Activated naive CD4-positive, alpha-beta T cell treated with anti-CD3 and anti-CD28 coated beads for 36 hours (primary cell): ENCODE data around the gene LMOD2. TPM values are rescaled to one million over a fixed set of nuclear protein-coding genes. Genes with fewer than 3 reads are reported as not detected.

Source experiments
- CTCF ChIA-PET: fragments of 350-600 bp; sonication (Branson Sonifier 250); formaldehyde crosslinking; loops from one replicate; lab custom pipeline; 2021; ENCODE audit warnings: antibody characterized with exemption; lab: Charles Lee
- DNase-seq: peaks from one replicate; pipeline ENCODE4 v3.0.0-alpha.2; 2020
- H3K27ac Mint-ChIP-seq: one replicate; pipeline ENCODE4 v1.8.0; 2021; ENCODE audit warnings: mild to moderate bottlenecking, mixed read lengths
- H3K27me3 Mint-ChIP-seq: one replicate; pipeline ENCODE4 v1.8.0; 2021; ENCODE audit warnings: low read depth, mixed read lengths
- H3K36me3 Mint-ChIP-seq: one replicate; pipeline ENCODE4 v1.8.0; 2021; ENCODE audit warnings: low read depth, mixed read lengths
- H3K4me1 Mint-ChIP-seq: one replicate; pipeline ENCODE4 v1.8.0; 2021; ENCODE audit warnings: low read depth, mixed read lengths
- H3K4me3 Mint-ChIP-seq: one replicate; pipeline ENCODE4 v1.8.0; 2021; ENCODE audit warnings: mild to moderate bottlenecking, moderate library complexity, mixed read lengths
- H3K9me3 Mint-ChIP-seq: one replicate; pipeline ENCODE4 v1.8.0; 2021; ENCODE audit warnings: mixed read lengths
- intact Hi-C: fragments of 100-400 bp; cut with micrococcal nuclease; formaldehyde crosslinking; loops from one replicate; pipeline ENCODE4 v1.15.1; 2023
- total RNA-seq, 2 experiments: library from RNA; stranded (reverse); gene quantifications; one replicate each; pipeline ENCODE4 v1.2.3, GENCODE V29; 2021

The LMOD2 gene, protein sequence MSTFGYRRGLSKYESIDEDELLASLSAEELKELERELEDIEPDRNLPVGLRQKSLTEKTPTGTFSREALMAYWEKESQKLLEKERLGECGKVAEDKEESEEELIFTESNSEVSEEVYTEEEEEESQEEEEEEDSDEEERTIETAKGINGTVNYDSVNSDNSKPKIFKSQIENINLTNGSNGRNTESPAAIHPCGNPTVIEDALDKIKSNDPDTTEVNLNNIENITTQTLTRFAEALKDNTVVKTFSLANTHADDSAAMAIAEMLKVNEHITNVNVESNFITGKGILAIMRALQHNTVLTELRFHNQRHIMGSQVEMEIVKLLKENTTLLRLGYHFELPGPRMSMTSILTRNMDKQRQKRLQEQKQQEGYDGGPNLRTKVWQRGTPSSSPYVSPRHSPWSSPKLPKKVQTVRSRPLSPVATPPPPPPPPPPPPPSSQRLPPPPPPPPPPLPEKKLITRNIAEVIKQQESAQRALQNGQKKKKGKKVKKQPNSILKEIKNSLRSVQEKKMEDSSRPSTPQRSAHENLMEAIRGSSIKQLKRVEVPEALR
- total RNA-seq, result not detected

DNA sequence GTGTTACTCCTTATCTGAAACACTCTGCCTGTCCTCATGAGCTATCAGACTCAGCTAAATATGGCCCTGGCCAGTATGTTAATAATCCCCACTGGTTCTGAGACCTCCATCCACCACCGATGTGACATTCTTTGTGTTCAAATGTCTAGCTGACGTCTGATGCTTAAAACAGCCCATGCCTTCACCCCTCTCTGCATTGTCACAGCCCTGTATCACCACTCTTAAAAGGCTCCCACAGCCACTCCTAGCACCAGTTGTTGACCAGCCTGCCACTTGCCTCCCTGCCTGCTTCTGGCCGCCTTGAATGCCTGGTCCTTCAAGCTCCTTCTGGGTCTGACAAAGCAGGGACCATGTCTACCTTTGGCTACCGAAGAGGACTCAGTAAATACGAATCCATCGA, at the start of gene LMOD2:
Gene LMOD2, plus strand, starts transcription at position 253 of the 400 bp plus-strand sequence. Its CDS starts 98 bp downstream, at position 351.
- no peaks in the 10 kb centered on the region for H3K4me1 Mint-ChIP-seq
- peaks cover 4% of the 10 kb centered on the region for H3K27me3 Mint-ChIP-seq
- no peak within 1 kb of the TSS for H3K4me3 Mint-ChIP-seq
- no peak within 1 kb of the TSS for H3K27ac Mint-ChIP-seq
- intact Hi-C loops, result no loop called here
- no peak for DNase-seq
- H3K36me3 Mint-ChIP-seq, result no peaks in the 10 kb centered on the region
- no peaks in the 10 kb centered on the region for H3K9me3 Mint-ChIP-seq
- CTCF ChIA-PET, result no interaction called here

DNA sequence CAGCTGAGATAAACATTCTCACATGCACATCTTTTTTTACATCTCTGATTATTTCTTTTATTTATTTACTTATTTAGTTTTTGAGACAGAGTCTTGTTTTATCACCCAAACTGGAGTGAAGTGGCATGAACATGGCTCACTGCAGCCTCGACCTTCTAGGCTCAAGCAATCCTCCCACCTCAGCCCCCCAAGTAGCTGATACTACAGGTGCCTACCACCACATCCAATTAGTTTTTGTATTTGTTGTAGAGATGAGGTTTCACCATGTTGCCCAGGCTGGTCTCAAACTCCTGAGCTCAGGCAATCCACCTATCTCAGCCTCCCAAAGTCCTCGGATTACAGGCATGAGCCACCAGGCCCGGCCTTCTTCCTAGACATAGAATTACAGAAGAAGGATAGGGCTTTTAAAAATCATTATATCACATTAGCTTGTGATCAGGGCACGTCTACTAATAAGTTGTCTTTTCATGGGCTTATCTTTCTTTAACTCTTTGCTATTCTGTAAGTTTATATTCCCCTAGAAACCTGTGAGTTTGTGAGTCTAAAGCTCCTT, 48.2 kb upstream of the LMOD2 start:
- no peak overlapping the region for H3K4me3 Mint-ChIP-seq
- peaks cover 12% of the 10 kb centered on the region for H3K27me3 Mint-ChIP-seq
- CTCF ChIA-PET, result interaction anchor here (1.2 kb wide), 1 partner anchor 259 kb away, joined by 4 read pairs; no protein-coding TSS in a partner anchor

DNA sequence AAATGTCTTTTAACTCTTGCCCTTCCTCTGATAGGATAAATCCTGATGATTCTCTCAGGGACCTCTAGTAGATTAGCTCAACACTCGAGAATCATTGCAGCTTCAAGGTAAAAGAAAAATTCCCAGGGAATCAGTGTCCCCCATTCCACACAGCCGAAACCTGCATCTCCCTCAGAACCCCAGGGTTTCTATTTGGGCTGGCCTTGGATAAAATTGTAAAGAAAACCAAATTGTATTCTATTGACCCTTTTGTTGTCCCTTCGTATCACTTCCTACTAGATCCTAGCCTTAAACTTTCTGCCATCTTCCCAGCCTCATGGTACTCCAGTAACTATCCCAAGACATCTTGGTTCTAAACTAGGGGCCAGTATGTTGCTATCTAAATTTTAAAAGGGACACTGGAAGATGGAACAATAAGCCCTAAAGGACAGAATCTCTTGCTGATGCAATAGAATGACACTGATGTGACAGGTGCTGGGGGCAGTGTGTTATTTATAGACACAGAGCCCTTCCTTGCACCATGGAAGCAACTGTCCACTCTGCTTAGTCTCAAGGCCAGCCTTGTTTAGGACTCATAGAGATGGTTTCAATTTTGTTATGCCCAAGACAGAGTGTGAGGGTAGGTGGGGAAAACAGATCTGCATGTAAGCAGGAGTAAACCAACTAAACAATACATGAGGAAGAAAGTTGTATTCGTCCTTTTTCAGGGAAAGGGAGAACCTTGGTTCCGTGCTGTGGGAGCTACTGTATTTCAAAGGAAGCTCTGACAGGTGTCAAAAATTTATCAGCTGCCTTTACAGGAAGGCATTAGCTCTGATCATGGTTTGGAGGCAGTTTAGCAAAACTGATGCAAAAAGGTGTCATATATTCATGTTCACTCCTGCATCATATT, 46.4 kb upstream of the LMOD2 start:
- intact Hi-C loops, result no loop called here
- H3K27me3 Mint-ChIP-seq, result peaks cover 18% of the 10 kb centered on the region
- CTCF ChIA-PET, result interaction anchor here (0.7 kb wide), 1 partner anchor 260 kb away, joined by 4 read pairs; no protein-coding TSS in a partner anchor

More for the DNA sequence above, 48.2 kb upstream of the LMOD2 start:
- intact Hi-C loops, result no loop called here
- no peak for DNase-seq
- no peak overlapping the region for H3K27ac Mint-ChIP-seq
- H3K4me1 Mint-ChIP-seq, result no peaks in the 10 kb centered on the region
- H3K9me3 Mint-ChIP-seq, result no peaks in the 10 kb centered on the region
- no peaks in the 10 kb centered on the region for H3K36me3 Mint-ChIP-seq

DNA sequence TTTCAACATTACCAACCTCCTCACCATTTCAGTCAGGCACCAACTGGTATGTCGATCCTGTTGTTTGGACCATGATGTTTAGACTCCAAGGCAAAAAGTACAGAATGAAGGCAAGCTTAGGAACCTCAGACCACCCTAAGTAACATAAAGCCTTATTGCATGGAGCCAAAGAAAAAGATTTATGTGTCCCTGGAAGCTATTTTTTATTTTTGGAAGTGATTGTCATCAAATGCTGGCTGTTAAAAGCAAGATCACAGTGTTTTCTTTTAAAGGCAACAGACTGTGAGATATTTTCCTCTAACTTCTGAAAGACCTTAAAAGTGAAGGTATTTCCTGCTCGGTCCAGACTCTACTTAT, 45.8 kb upstream of the LMOD2 start:
- no peak for DNase-seq
- peaks cover 13% of the 10 kb centered on the region for H3K27me3 Mint-ChIP-seq
- no peak overlapping the region for H3K27ac Mint-ChIP-seq
- H3K4me3 Mint-ChIP-seq, result no peak overlapping the region
- no peaks in the 10 kb centered on the region for H3K9me3 Mint-ChIP-seq
- H3K4me1 Mint-ChIP-seq, result no peaks in the 10 kb centered on the region
- CTCF ChIA-PET, result no interaction called here
- H3K36me3 Mint-ChIP-seq, result no peaks in the 10 kb centered on the region
- intact Hi-C loops, result no loop called here

More for the DNA sequence above, 46.4 kb upstream of the LMOD2 start:
- no peak for DNase-seq
- Mint-ChIP-seq H3K9me3 (no peaks in the 10 kb centered on the region), H3K4me3 (no peak overlapping the region), H3K4me1 (no peaks in the 10 kb centered on the region), H3K27ac (no peak overlapping the region), H3K36me3 (no peaks in the 10 kb centered on the region)

DNA sequence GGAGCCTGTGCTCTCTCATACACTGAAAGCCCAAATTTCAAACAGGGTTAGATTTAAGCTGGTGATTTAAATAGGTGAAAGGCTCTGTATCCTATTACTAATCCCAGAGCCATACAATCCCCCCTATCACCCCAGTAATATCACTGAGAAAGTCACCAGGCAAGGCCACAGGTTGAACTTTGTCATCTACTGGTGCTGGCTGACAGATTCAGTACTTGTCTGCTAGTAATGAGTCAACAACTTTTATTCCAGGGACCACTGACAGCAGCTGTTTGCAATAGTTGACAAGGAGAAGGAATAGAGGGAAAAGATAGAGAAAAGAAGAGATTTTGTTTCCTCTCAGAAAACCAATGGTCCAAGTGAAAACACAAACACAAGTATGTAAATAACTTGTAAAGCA, 43.6 kb upstream of the LMOD2 start:
- Mint-ChIP-seq H3K27me3 (peaks cover 13% of the 10 kb centered on the region), H3K36me3 (no peaks in the 10 kb centered on the region), H3K27ac (no peak overlapping the region), H3K4me3 (no peak overlapping the region), H3K4me1 (no peaks in the 10 kb centered on the region), H3K9me3 (no peaks in the 10 kb centered on the region)
- DNase-seq, result no peak
- CTCF ChIA-PET, result no interaction called here
- intact Hi-C loops, result no loop called here

DNA sequence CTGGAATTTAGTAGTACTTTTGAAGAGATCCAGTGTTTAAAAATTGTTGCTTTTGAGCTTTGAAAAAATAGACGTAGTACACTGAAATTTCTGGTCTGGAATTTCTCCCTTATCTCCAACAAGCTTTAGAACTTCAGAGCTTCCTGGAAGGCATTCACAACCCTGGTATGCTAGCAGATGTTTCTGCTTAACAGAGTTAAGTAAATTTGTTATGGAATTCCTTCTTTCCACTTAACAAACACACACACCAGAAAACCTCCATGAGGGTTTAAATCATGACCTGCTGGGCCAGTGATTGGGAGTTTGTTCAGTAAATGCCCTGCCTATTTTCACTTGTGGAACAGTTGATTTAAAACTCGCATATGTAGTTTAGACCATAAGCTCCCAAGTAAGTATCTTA, 40.3 kb upstream of the LMOD2 start:
- Mint-ChIP-seq H3K27me3 (peaks cover 19% of the 10 kb centered on the region), H3K27ac (no peak overlapping the region), H3K4me1 (no peaks in the 10 kb centered on the region), H3K36me3 (no peaks in the 10 kb centered on the region), H3K4me3 (no peak overlapping the region), H3K9me3 (no peaks in the 10 kb centered on the region)
- no peak for DNase-seq
- intact Hi-C loops, result no loop called here
- CTCF ChIA-PET, result interaction anchor here (1.7 kb wide), 1 partner anchor 9 kb away, joined by 9 read pairs; no protein-coding TSS in a partner anchor

DNA sequence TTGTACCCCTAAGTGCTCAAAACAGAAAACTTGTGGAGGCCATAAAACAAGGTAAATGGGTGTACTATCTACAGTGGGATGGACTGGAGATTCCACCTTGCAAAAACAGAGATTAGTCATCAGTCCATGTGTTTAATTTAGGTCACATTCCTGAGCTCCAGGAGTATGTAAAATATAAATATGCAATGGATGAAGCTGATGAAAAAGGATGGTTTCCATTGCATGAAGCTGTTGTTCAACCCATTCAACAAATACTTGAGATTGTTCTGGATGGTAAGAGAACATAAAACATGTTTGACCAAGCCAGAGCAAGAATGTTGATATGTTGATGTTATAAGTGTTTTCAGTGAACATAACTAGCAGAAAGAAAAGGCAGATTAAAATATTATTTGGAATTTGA, 39.4 kb upstream of the LMOD2 start:
- H3K9me3 Mint-ChIP-seq, result no peaks in the 10 kb centered on the region
- H3K27ac Mint-ChIP-seq, result no peak overlapping the region
- DNase-seq, result no peak
- peaks cover 19% of the 10 kb centered on the region for H3K27me3 Mint-ChIP-seq
- CTCF ChIA-PET, result interaction anchor here (1.0 to 1.1 kb wide), 2 partner anchors 8 to 256 kb away, joined by 3 to 5 read pairs; no protein-coding TSS in a partner anchor
- intact Hi-C loops, result no loop called here
- H3K36me3 Mint-ChIP-seq, result no peaks in the 10 kb centered on the region
- no peak overlapping the region for H3K4me3 Mint-ChIP-seq
- no peaks in the 10 kb centered on the region for H3K4me1 Mint-ChIP-seq

DNA sequence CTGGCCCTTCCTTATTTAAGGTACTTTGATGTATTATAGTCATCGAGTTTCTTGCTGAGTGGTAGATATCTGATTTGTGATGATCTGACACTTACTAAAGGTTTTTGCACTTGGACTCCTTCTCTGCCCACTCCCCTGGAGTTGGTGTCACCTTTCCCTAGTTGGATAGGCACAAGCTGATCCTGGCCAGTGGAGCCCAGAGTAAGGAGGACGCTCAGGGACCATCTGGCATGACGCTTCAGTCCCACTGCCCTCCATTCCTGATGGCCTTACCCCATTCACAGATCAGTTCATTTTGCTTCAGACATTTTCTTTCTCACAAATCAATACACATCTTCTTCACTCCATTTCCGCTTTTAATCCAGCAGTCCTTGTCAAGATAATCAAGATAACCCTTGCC, 34.0 kb upstream of the LMOD2 start:
- CTCF ChIA-PET, result interaction anchor here (1.2 kb wide), 1 partner anchor 127 kb away, joined by 5 read pairs; no protein-coding TSS in a partner anchor
- H3K27me3 Mint-ChIP-seq, result peaks cover 9% of the 10 kb centered on the region
- intact Hi-C loops, result no loop called here
- H3K9me3 Mint-ChIP-seq, result no peaks in the 10 kb centered on the region
- no peak overlapping the region for H3K4me3 Mint-ChIP-seq
- no peaks in the 10 kb centered on the region for H3K4me1 Mint-ChIP-seq
- H3K27ac Mint-ChIP-seq, result no peak overlapping the region
- DNase-seq, result no peak
- H3K36me3 Mint-ChIP-seq, result no peaks in the 10 kb centered on the region

DNA sequence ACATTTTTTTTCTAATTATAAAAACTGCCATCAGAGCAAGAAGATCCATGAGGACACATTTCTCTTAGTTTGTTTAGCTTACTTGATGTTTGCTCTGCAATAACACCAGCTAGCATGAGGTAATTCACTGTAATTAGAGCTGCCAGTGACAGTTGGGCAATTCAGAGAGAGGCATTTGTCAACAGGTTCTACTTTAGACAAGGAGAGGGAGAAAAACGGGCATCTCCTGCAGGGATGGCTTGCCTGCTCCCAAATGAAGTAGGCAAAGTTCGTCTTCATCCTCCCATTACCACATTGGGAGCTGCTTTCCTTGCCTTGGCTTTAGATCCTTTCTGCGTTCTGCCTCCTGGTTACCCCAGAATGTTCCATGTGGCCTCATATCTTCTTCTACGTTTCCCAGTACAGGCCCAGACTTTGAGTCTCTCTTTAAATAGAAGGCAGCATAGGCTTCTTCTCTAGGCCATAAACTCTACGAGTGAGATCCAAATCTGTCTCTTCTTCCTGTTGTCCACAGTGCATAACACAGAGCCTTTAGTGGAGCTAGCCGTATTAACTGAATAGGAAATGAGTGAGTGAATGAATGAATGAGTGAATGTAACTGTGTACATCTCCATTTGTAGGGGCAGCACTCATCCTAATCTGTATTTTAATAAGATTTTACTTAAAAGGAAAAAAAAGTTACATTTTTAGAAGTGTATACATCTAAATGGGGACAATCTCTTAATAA, 32.8 kb upstream of the LMOD2 start:
- CTCF ChIA-PET, result interaction anchor here (0.5 to 2.9 kb wide), 4 partner anchors 8 to 249 kb away, joined by 3 to 10 read pairs (median 7); no protein-coding TSS in a partner anchor
- Mint-ChIP-seq H3K36me3 (no peaks in the 10 kb centered on the region), H3K27me3 (peaks cover 7% of the 10 kb centered on the region), H3K9me3 (no peaks in the 10 kb centered on the region), H3K4me3 (no peak overlapping the region), H3K4me1 (no peaks in the 10 kb centered on the region), H3K27ac (no peak overlapping the region)
- intact Hi-C loops, result no loop called here
- no peak for DNase-seq

DNA sequence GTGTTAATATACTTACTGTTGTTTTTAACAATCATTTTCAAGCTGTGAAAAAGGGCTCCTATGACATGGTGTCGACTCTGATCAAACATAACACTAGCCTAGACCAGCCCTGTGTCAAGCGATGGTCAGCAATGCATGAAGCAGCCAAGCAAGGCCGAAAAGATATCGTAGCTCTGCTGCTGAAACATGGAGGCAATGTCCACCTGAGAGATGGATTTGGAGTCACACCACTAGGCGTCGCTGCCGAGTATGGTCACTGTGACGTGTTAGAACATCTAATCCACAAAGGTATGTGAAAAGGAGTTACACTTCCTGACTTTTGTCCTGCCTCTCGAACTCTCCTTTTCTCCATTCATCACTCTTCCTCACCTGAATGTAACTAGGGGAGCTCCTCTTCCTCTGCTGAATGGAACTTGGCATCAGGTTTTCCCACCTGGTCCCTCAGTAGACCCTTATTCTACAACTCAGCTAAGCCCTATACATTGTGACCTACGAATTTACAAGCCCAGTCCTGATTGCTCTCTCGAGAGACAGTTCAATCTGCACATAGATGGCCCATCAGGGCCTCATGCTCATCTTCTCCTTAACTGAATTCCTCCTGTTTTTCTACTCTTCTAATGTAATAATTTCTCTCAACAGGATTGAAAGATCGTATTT, 31.0 kb upstream of the LMOD2 start:
- peak; percentile 79 for DNase-seq
- no peaks in the 10 kb centered on the region for H3K36me3 Mint-ChIP-seq
- no peak overlapping the region for H3K27ac Mint-ChIP-seq
- no peaks in the 10 kb centered on the region for H3K27me3 Mint-ChIP-seq
- CTCF ChIA-PET, result interaction anchor here (0.6 to 2.9 kb wide), 15 partner anchors 8 to 247 kb away, joined by 3 to 10 read pairs (median 4); no protein-coding TSS in a partner anchor
- H3K4me1 Mint-ChIP-seq, result no peaks in the 10 kb centered on the region
- intact Hi-C loops, result loop anchor here (1.0 kb wide), 1 partner anchor 130 kb away; no protein-coding TSS in a partner anchor
- no peak overlapping the region for H3K4me3 Mint-ChIP-seq
- no peaks in the 10 kb centered on the region for H3K9me3 Mint-ChIP-seq

DNA sequence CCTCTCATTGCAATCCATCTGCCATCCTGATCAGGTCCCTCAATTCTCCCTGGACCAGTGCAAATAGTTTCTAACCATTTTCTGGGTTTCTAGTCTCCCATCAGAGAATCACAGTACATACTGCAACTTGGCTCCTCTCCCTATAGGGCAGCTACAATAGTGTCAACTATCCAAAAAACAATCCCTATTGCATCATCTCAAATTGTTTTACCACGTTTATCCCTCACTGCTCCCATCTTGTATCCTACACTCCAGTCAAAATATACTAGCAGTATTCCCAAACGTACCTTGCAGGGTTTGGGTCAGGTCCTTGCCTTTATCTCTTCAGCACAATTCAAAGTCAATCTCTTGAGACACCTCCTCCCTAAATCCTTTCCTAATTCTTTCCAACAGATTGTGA, 30.4 kb upstream of the LMOD2 start:
- intact Hi-C loops, result no loop called here
- no peaks in the 10 kb centered on the region for H3K36me3 Mint-ChIP-seq
- no peak overlapping the region for H3K27ac Mint-ChIP-seq
- CTCF ChIA-PET, result interaction anchor here (0.7 to 2.1 kb wide), 8 partner anchors 11 to 131 kb away, joined by 3 to 9 read pairs (median 4); no protein-coding TSS in a partner anchor
- H3K27me3 Mint-ChIP-seq, result no peaks in the 10 kb centered on the region
- no peak overlapping the region for H3K4me3 Mint-ChIP-seq
- no peaks in the 10 kb centered on the region for H3K9me3 Mint-ChIP-seq
- no peaks in the 10 kb centered on the region for H3K4me1 Mint-ChIP-seq
- DNase-seq, result no peak
